Testis (tissue), 2 donors: ENCODE data around the gene HPGDS.

ENCODE experiments used
- CTCF ChIP-seq, 3 experiments: fragments of 450-650 bp in 2 of 3; fragments of 200-600 bp in 1 of 3; sonication (generic) in 1 of 3; IDR thresholded peaks; one replicate each; pipeline ENCODE4 v1.5.1; 2016 to 2019; ENCODE audit warnings: antibody characterized with exemption in 3 of 3, mild to moderate bottlenecking in 2 of 3, moderate library complexity in 1 of 3
- POLR2A ChIP-seq: fragments of 450-650 bp; IDR thresholded peaks from one replicate; pipeline ENCODE4 v1.6.1; 2017; ENCODE audit warnings: antibody characterized with exemption, mild to moderate bottlenecking, moderate library complexity

DNA sequence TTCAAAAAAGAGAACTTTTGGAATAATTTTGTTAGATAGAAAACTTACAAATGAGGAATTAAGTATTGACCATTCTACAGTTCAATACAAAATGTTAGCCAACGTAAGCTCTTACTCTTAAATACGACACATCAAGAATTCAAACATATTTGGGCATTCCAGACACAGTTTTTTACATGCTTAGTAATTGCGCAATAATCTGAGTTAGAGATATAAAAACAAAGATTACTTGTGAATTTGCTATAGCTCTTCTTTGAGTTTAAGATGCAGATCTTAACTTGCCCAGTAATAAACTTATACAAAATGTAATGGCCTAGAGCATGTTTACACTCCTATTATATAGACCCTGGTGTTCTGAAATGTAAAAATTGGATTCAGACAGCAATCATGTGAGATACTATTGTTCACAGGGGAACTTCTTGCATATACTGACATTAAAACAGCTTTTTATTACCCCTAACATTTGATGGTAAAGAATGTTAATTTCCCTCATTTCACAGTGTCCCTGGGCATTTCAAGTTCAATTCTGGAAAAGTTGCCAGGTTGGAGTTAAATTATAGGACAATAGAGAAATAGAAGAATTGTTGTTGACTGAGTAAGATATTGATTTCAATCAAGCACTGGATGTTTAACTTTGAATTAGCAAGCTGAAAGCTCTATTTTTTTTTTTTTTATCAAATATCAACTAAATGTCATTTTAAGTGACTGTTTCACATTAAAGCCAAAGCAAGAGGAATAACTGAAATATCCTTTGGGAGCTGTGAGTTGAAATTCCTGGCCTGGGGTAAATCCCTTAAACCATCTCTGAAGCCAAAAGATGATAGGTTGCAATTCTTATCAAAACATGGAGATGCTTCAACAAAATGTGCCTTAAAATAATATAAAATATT, 910 bp downstream of the HPGDS start:
- TF ChIP-seq CTCF (IDR thresholded peaks at IDR 0.05) (no peak), POLR2A (no peak)
